Endothelial cell of umbilical vein (primary cell): ENCODE data around the gene TRIM52.

Experiments used
- EZH2 ChIP-seq: IDR thresholded peaks from 2 replicates; pipeline ENCODE4 v1.6.1; 2012; ENCODE audit warnings: borderline replicate concordance, low read depth, mild to moderate bottlenecking, moderate library complexity, low read length, inconsistent platforms; ENCODE audit not compliant: severe bottlenecking
- POLR2A ChIP-seq: IDR thresholded peaks from 2 replicates; pipeline ENCODE4 v1.6.1; 2012; ENCODE audit warnings: low read depth, mild to moderate bottlenecking, control low read depth, low read length
- POLR2AphosphoS5 ChIP-seq: IDR thresholded peaks from 2 replicates; pipeline ENCODE4 v1.6.1; 2012; ENCODE audit warnings: low read depth, mild to moderate bottlenecking, control low read depth, low read length, moderate library complexity; ENCODE audit not compliant: insufficient read depth
- TF ChIP-seq, protein P1 (sequence below), 2 donors: IDR thresholded peaks; 1 replicate in 1 of 2; 2 replicates in 1 of 2; pipeline ENCODE4 v1.5.1; 2011; ENCODE audit warnings: low read length in 2 of 2, mild to moderate bottlenecking in 2 of 2, moderate library complexity in 2 of 2, control low read depth in 1 of 2, inconsistent platforms in 1 of 2, low read depth in 1 of 2; ENCODE audit not compliant: insufficient read depth in 1 of 2; ENCODE audit errors: extremely low read depth in 1 of 2

DNA sequence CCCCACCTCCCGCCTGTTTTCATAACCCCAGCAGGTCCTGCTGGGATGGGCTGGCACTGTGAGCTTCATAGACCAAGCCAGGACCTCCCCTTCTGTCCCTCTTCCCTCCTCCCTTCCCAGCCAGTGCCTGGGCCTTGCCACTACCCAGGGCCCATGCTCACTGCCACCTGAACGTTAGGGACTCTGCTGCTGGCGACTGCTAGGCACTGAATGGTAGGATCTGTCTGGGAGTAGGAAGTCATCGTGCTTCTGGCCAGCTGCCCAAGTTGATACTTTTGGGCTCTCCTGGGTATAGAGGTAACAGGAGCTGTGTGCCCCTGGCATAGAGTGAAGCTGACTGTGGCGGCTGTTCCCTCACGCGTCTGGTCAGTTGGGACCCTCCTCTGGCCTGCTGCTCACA is 29.5 kb downstream of the TRIM52 start:
- TF ChIP-seq, protein P1, sequence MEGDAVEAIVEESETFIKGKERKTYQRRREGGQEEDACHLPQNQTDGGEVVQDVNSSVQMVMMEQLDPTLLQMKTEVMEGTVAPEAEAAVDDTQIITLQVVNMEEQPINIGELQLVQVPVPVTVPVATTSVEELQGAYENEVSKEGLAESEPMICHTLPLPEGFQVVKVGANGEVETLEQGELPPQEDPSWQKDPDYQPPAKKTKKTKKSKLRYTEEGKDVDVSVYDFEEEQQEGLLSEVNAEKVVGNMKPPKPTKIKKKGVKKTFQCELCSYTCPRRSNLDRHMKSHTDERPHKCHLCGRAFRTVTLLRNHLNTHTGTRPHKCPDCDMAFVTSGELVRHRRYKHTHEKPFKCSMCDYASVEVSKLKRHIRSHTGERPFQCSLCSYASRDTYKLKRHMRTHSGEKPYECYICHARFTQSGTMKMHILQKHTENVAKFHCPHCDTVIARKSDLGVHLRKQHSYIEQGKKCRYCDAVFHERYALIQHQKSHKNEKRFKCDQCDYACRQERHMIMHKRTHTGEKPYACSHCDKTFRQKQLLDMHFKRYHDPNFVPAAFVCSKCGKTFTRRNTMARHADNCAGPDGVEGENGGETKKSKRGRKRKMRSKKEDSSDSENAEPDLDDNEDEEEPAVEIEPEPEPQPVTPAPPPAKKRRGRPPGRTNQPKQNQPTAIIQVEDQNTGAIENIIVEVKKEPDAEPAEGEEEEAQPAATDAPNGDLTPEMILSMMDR (IDR thresholded peaks at IDR 0.05; ENCODE audit: extremely low read depth in 1 of 2, insufficient read depth in 1 of 2, low read depth in 1 of 2, low read length in 2 of 2) = no peak
- TF ChIP-seq POLR2A (no peak), POLR2AphosphoS5 (no peak), EZH2 (no peak)
